IMR-90 (cell line): ENCODE measurements around the gene CNOT10. TPM values are rescaled to one million over a fixed set of nuclear protein-coding genes. Genes with fewer than 3 reads are reported as not detected.
A peak's percentile ranks its signal among the peaks of the same experiment; 100 is the strongest.

Experiments used
- ATAC-seq: fragments of 200-7000 bp; cut with Tn5 transposase; 2 replicates; pipeline ENCODE4 v1.9.1; 2020; ENCODE audit warnings: low read depth, mild to moderate bottlenecking, moderate library complexity
- BruUV-seq: library from RNA; stranded (reverse); fragments of 400-500 nt; replicated peaks from 2 replicates; lab custom pipeline; 2021; lab: Mats Ljungman, UMichigan
- CTCF ChIA-PET: fragments of 300-600 bp; formaldehyde crosslinking; extraction: SDS; loops from one replicate; lab custom pipeline; 2021; ENCODE audit warnings: antibody characterized with exemption; lab: Yijun Ruan, JAX
- POLR2A ChIA-PET: fragments of 300-600 bp; sonication (Branson Sonifier 250); formaldehyde crosslinking; loops from one replicate; lab custom pipeline; 2022; ENCODE audit warnings: antibody characterized with exemption; ENCODE audit not compliant: unreplicated experiment; lab: Charles Lee
- DNase-seq: peaks from one replicate; pipeline ENCODE4 v3.0.0; 2013
- H2AFZ ChIP-seq: replicated peaks from 2 replicates; pipeline ENCODE3; 2013; ENCODE audit warnings: low read length, mild to moderate bottlenecking; ENCODE audit not compliant: poor library complexity
- H2AK5ac ChIP-seq: 2 replicates; pipeline ENCODE4 v1.6.1; 2013; ENCODE audit warnings: low read depth, low read length, inconsistent platforms
- H2AK9ac ChIP-seq: replicated peaks from 2 replicates; pipeline ENCODE3; 2013; ENCODE audit warnings: mild to moderate bottlenecking, low read depth, low read length, moderate library complexity; ENCODE audit not compliant: poor library complexity
- H2BK120ac ChIP-seq: 2 replicates; pipeline ENCODE4 v1.6.1; 2013; ENCODE audit warnings: low read depth, low read length, inconsistent platforms
- H2BK15ac ChIP-seq: 3 replicates; pipeline ENCODE4 v1.6.1; 2013; ENCODE audit warnings: low read depth, low read length, inconsistent platforms
- H2BK20ac ChIP-seq: 2 replicates; pipeline ENCODE4 v1.6.1; 2013; ENCODE audit warnings: low read depth, mild to moderate bottlenecking, inconsistent platforms, low read length, moderate library complexity
- H2BK5ac ChIP-seq: 2 replicates; pipeline ENCODE4 v1.6.1; 2013; ENCODE audit warnings: mild to moderate bottlenecking, low read depth, low read length, inconsistent platforms; ENCODE audit not compliant: poor library complexity, severe bottlenecking
- H3K14ac ChIP-seq: replicated peaks from 2 replicates; pipeline ENCODE4 v1.6.1; 2013; ENCODE audit warnings: low read depth, low read length, inconsistent platforms
- H3K18ac ChIP-seq: 2 replicates; pipeline ENCODE4 v1.6.1; 2013; ENCODE audit warnings: low read depth, low read length, control low read depth
- H3K23ac ChIP-seq: 2 replicates; pipeline ENCODE4 v1.6.1; 2013; ENCODE audit warnings: low read depth, low read length, inconsistent platforms
- H3K27ac ChIP-seq: 2 replicates; pipeline ENCODE4 v1.5.1; 2013; ENCODE audit warnings: mild to moderate bottlenecking, control low read depth, low read length; ENCODE audit not compliant: insufficient read depth
- H3K27me3 ChIP-seq: 2 replicates; pipeline ENCODE4 v1.6.1; 2013; ENCODE audit warnings: low read length; ENCODE audit not compliant: control insufficient read depth, insufficient read depth
- H3K36me3 ChIP-seq: 2 replicates; pipeline ENCODE4 v1.6.1; 2013; ENCODE audit warnings: low read length, mixed read lengths; ENCODE audit not compliant: control insufficient read depth, insufficient read depth
- H3K4ac ChIP-seq: 2 replicates; pipeline ENCODE4 v1.6.1; 2013; ENCODE audit warnings: low read depth, low read length, inconsistent platforms
- H3K4me1 ChIP-seq: 2 replicates; pipeline ENCODE4 v1.6.1; 2013; ENCODE audit warnings: low read length, mixed read lengths; ENCODE audit not compliant: control insufficient read depth, insufficient read depth
- H3K4me2 ChIP-seq: 2 replicates; pipeline ENCODE4 v1.6.1; 2013; ENCODE audit warnings: low read depth, mild to moderate bottlenecking, control low read depth, low read length, moderate library complexity
- H3K4me3 ChIP-seq: 2 replicates; pipeline ENCODE4 v1.5.1; 2013; ENCODE audit warnings: low read depth, mild to moderate bottlenecking, control low read depth, low read length, moderate library complexity; ENCODE audit not compliant: insufficient read depth
- H3K56ac ChIP-seq: 2 replicates; pipeline ENCODE4 v1.6.1; 2013; ENCODE audit warnings: low read length, inconsistent platforms; ENCODE audit not compliant: insufficient read depth; ENCODE audit errors: extremely low read depth
- H3K79me1 ChIP-seq, 2 experiments: 2 replicates each; pipeline ENCODE4 v1.6.1; 2013; ENCODE audit warnings: low read length in 2 of 2, inconsistent platforms in 1 of 2, low read depth in 1 of 2
- H3K9ac ChIP-seq: 2 replicates; pipeline ENCODE4 v1.6.1; 2013; ENCODE audit warnings: low read depth, low read length, control low read depth
- H3K9me1 ChIP-seq: 2 replicates; pipeline ENCODE4 v1.6.1; 2013; ENCODE audit warnings: low read length, inconsistent platforms; ENCODE audit not compliant: insufficient read depth
- H3K9me3 ChIP-seq: 2 replicates; pipeline ENCODE4 v1.6.1; 2013; ENCODE audit warnings: low read length; ENCODE audit not compliant: control insufficient read depth, insufficient read depth
- H4K20me1 ChIP-seq: 2 replicates; pipeline ENCODE4 v1.6.1; 2013; ENCODE audit warnings: low read length, inconsistent platforms; ENCODE audit not compliant: insufficient read depth
- H4K5ac ChIP-seq: 2 replicates; pipeline ENCODE4 v1.6.1; 2013; ENCODE audit warnings: mild to moderate bottlenecking, low read depth, low read length, control low read depth
- H4K8ac ChIP-seq, 2 experiments: 2 replicates each; pipeline ENCODE4 v1.6.1; 2013; ENCODE audit warnings: low read depth in 2 of 2, low read length in 2 of 2, control low read depth in 1 of 2, inconsistent platforms in 1 of 2
- H4K91ac ChIP-seq: 2 replicates; pipeline ENCODE4 v1.6.1; 2013; ENCODE audit warnings: low read depth, low read length, inconsistent platforms; ENCODE audit not compliant: insufficient read depth
- CEBPB ChIP-seq: IDR thresholded peaks from 2 replicates; pipeline ENCODE4 v1.6.1; 2012; ENCODE audit warnings: low read depth, low read length, improper control_type of control experiment
- MXI1 ChIP-seq: IDR thresholded peaks from 2 replicates; pipeline ENCODE4 v1.6.1; 2012; ENCODE audit warnings: low read depth, mild to moderate bottlenecking, low read length, moderate library complexity, borderline replicate concordance
- dilution Hi-C: fragments of 300-500 bp; cut with HindIII; formaldehyde crosslinking; loops from one replicate; pipeline ENCODE4 v1.14.3; 2018; ENCODE audit warnings: low sequenced_read_pairs; ENCODE audit not compliant: unreplicated experiment
- in situ Hi-C: fragments of 300-500 bp; cut with MboI; formaldehyde crosslinking; loops from 3 replicates; pipeline ENCODE4 v1.14.3; 2019; ENCODE audit warnings: low sequenced_read_pairs, inconsistent platforms, mixed read lengths
- intact Hi-C: fragments of 100-400 bp; cut with micrococcal nuclease; formaldehyde crosslinking; loops from 2 replicates; pipeline ENCODE4 v1.10.0; 2022
- polyA plus RNA-seq, 3 experiments: library from polyadenylated mRNA; depleted of rRNA; stranded (reverse); fragments of >200 nt; gene quantifications; 2 replicates each; pipeline ENCODE4 v1.2.3, GENCODE V29; 2012; ENCODE audit warnings: low replicate concordance in 1 of 3
- total RNA-seq: library from RNA; depleted of rRNA; stranded (reverse); fragments of >200 nt; gene quantifications from 2 replicates; pipeline ENCODE4 v1.2.3, GENCODE V29; 2012

Gene CNOT10
- total and polyA plus RNA-seq, 2 of the 4 experiments (the other 2 are of a cell fraction), result 15.8 to 20.4 TPM

DNA sequence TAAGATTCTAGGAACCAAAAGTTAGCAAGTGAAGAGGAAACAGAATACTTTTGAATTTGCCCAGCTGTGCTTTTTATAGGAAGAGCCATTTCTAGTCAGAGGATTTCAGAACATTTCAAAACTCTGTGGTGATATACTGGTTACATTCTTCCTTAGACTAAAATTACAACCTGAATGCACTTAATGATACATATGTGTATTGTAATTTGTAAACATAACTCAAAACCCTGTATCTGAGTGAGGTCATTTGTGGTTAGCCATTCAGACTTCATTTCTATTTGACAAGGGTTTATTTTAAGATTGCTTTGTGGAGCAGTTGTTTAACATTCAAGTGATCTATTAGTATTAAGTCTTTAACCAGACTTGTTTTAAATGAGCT is 73.4 kb downstream of the CNOT10 start:
- no peak overlapping the region for H3K4me3 ChIP-seq
- peak; percentile 91 for ATAC-seq
- H2BK5ac ChIP-seq, result no peak overlapping the region
- H3K36me3 ChIP-seq, result peaks cover 8% of the 10 kb centered on the region
- no peak overlapping the region for H2BK15ac ChIP-seq
- H4K91ac ChIP-seq, result no peak overlapping the region
- no TSS peak for BruUV-seq
- TF ChIP-seq MXI1 (no peak), CEBPB (peak; percentile 20; the same call in 1 of the 2 replicates)
- no peak overlapping the region for H4K5ac ChIP-seq
- H3K9ac ChIP-seq, result no peak overlapping the region
- H3K9me3 ChIP-seq, result no peaks in the 10 kb centered on the region
- H2BK20ac ChIP-seq, result no peak overlapping the region
- no peak overlapping the region; a peak in 1 of 4 replicates for H4K8ac ChIP-seq
- in situ Hi-C loops (no loop called here), intact Hi-C loops (no loop called here), dilution Hi-C loops (no loop called here)
- no peak overlapping the region for H3K56ac ChIP-seq
- H3K79me1 ChIP-seq, result no peaks in the 10 kb centered on the region
- H3K18ac ChIP-seq, result no peak overlapping the region
- H3K14ac ChIP-seq, result no peak overlapping the region
- ChIA-PET POLR2A (no interaction called here), CTCF (interaction anchor here (1.6 kb wide), 1 partner anchor 23 kb away, joined by 5 read pairs; no protein-coding TSS in a partner anchor)
- peaks cover 3% of the 10 kb centered on the region; the same call in 1 of the 2 replicates for H3K9me1 ChIP-seq
- no peak overlapping the region for H3K4ac ChIP-seq
- no peaks in the 10 kb centered on the region; the same call in 1 of the 2 replicates for H3K27me3 ChIP-seq
- peak; percentile 84 for DNase-seq
- H3K27ac ChIP-seq, result no peak overlapping the region; the same call in 1 of the 2 replicates
- no peak overlapping the region for H2AK5ac ChIP-seq
- peaks cover 3% of the 10 kb centered on the region for H3K4me1 ChIP-seq
- no peak overlapping the region for H2BK120ac ChIP-seq
- H2AFZ ChIP-seq, result no peak overlapping the region
- H2AK9ac ChIP-seq, result no peak overlapping the region
- H4K20me1 ChIP-seq, result 0 out of 2 replicates have a peak, but pooled peaks cover 3% of the 10 kb centered on the region
- no peak overlapping the region for H3K23ac ChIP-seq
- H3K4me2 ChIP-seq, result no peak overlapping the region
